ENCODE results near the gene DOCK9.

GRCh38 chr13:98860491-98860890, 117.4 kb downstream of the DOCK9 start:
- TF ChIP-seq, protein P1, sequence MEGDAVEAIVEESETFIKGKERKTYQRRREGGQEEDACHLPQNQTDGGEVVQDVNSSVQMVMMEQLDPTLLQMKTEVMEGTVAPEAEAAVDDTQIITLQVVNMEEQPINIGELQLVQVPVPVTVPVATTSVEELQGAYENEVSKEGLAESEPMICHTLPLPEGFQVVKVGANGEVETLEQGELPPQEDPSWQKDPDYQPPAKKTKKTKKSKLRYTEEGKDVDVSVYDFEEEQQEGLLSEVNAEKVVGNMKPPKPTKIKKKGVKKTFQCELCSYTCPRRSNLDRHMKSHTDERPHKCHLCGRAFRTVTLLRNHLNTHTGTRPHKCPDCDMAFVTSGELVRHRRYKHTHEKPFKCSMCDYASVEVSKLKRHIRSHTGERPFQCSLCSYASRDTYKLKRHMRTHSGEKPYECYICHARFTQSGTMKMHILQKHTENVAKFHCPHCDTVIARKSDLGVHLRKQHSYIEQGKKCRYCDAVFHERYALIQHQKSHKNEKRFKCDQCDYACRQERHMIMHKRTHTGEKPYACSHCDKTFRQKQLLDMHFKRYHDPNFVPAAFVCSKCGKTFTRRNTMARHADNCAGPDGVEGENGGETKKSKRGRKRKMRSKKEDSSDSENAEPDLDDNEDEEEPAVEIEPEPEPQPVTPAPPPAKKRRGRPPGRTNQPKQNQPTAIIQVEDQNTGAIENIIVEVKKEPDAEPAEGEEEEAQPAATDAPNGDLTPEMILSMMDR (IDR thresholded peaks at IDR 0.05; ENCODE audit: insufficient read depth, low read depth, low read length), result no peak
- no peak for TF ChIP-seq EZH2 (IDR thresholded peaks at IDR 0.05; ENCODE audit: insufficient read depth, low read length)
